WI38 (cell line): ENCODE results near the gene PPP6R3.

Experiments used
- H3K4me3 ChIP-seq: 2 replicates; pipeline ENCODE4 v1.5.1; 2011; ENCODE audit warnings: low read depth, mild to moderate bottlenecking, control low read depth, low read length
- TF ChIP-seq, protein P1 (sequence below): IDR thresholded peaks from 2 replicates; pipeline ENCODE4 v1.5.1; 2012; ENCODE audit warnings: low read depth, mild to moderate bottlenecking, control low read depth, low read length

PPP6R3 gene

DNA sequence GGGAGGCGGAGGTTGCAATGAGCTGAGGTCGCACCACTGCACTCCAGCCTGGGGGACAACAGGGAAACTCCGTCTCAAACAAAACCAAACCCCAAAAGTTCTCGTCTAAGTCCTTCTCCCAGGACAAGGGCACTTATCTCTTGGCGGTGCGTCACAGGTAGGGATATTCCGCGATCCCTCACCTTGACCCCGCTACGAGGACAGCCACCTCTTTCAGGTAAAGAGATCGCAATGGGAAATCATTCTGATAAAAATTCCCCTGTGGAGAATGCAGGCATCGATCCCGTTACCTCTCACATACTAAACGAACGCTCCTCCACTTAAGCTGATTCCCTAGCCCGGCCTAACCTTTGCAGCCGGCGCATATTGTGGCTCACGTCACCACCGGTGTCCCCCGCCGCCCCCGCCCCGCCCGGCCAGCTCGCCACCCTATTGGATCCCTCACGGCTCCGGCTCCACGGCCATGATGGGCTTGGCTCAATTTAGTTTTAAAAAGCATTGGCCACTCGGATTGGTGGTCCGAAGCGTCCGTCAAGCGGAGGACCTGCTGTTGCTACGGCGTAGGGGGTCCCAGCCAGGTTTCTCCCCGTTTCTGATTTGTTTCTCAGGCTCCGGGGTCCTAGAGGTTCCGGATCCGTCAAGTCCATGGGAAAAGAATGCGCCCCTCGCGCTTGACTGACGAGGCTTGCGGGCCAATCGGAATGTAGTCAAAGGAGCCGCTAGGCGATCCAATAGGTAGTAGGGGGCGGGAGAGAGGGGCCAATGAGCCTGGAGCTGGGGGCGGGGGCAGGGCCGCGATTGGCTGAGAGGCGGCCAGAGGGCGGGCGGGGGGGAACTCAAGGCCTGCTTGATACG is 439 bp upstream of the PPP6R3 start:
- TF ChIP-seq, protein P1, sequence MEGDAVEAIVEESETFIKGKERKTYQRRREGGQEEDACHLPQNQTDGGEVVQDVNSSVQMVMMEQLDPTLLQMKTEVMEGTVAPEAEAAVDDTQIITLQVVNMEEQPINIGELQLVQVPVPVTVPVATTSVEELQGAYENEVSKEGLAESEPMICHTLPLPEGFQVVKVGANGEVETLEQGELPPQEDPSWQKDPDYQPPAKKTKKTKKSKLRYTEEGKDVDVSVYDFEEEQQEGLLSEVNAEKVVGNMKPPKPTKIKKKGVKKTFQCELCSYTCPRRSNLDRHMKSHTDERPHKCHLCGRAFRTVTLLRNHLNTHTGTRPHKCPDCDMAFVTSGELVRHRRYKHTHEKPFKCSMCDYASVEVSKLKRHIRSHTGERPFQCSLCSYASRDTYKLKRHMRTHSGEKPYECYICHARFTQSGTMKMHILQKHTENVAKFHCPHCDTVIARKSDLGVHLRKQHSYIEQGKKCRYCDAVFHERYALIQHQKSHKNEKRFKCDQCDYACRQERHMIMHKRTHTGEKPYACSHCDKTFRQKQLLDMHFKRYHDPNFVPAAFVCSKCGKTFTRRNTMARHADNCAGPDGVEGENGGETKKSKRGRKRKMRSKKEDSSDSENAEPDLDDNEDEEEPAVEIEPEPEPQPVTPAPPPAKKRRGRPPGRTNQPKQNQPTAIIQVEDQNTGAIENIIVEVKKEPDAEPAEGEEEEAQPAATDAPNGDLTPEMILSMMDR, result no peak
- H3K4me3 ChIP-seq, result peak overlapping the region; percentile 80

DNA sequence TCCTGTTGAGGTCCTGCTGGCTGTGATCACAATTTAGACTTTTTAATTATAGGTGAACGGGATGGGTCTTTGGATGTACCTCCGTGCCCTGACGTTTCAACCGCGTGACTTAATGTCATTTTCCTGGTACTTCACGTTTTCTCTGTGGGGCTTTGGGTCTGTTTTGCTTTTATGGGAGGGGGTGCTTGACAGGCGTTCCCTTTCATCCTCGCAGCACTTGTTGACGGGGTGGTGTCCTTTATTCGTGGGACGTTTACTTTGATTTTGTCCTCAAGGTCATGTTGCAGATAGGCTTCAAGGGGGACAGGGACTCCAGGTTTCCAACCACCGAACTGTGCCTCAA is 994 bp downstream of the PPP6R3 start:
- H3K4me3 ChIP-seq, result peak overlapping the region; percentile 80
- TF ChIP-seq, protein P1, result no peak

DNA sequence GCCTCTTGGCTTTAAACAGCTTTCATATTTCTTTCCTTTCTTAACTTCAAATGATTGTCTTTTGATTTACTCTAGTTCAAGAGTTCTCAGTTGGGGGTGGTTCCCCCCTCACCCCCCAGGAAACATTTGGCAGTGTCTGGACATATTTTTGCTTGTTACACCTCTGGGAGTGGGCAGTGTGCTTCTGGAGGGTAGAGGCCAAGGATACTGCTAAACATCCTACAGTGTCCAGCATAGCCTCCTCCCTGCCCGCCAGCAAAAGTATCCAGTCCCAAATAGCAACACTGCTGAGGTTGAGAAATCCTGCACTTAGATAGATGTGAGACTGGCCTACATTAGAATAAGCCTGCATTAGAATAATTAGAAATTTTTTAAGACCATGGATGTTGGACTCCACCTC is 3.2 kb downstream of the PPP6R3 start:
- TF ChIP-seq, protein P1, result no peak
- H3K4me3 ChIP-seq, result no peak overlapping the region

DNA sequence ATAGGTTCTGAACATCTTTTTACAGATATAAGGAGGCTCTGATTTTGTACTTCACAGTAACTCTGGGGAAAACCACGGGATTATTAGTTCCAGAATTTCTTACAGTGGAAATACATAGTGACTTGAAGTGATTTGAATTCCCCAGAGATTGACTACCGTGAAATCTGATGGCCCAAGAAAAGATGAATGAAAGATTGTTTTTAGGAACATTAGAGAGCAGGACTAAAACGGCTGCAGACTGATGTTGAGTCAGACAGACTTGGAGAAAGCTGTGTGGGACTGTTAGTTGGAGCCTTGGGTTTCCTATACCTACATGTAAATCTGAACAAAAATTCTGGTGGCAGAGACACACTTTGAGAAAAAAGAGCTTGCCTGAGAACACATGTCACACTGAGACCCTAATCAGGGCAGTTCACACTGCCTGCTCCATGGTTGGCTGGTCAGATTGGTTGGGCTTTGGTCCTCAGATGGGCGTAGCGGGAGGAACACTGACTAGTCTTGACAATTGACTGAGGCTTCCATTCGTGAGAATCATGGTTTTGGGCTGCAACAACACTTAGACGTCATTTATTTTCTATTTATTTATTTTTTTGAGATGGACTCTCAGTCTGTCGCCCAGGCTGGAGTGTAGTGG is 6.8 kb downstream of the PPP6R3 start:
- TF ChIP-seq, protein P1, result no peak
- H3K4me3 ChIP-seq, result no peak overlapping the region

DNA sequence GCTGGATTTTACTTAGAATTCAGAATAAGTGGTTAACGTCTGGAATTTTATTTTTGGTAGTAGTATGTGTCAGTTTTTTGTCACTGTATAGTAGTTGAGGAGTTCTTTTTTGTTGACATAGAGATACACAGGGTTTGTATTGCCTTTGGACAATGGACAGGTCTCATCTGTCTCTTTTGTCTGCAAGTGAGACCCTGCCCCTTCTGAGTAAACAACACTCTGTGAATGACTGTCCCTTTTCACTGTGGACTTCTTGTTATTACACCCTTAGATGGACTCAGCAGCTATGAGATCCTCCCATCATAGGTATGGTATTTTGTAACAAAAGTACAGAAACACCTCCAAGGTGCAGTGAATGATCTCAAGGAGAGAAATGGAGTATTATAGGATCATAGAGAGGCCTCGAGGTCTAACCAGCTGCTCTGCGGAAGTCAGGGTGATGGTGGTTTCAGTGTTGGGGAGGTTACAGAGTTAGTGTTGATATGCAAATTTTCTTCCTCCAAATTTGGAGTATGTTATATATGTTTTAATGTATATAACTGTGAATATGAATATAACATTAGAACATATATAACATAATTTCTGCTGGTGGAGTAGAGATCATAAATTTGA is 7.8 kb downstream of the PPP6R3 start:
- TF ChIP-seq, protein P1, result no peak
- no peak overlapping the region for H3K4me3 ChIP-seq

DNA sequence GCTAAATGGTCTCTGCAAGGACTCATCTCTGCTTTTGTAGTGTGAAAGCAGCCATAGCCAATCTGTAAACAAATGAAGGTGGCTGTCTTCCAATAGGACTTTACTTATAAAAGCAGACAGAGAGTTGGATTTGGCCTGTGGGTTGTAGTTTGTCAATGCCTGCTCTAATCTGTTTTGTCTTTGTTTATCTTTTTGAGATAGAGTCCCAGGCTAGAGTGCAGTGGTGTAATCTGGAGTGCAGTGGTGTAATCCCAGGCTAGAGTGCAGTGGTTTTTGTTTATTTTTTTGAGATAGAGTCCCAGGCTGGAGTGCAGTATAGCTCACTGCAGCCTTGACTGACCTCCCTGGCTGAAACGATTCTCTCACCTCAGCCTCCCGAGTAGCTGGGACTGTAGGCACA is 8.6 kb downstream of the PPP6R3 start:
- no peak overlapping the region for H3K4me3 ChIP-seq
- TF ChIP-seq, protein P1, result no peak

DNA sequence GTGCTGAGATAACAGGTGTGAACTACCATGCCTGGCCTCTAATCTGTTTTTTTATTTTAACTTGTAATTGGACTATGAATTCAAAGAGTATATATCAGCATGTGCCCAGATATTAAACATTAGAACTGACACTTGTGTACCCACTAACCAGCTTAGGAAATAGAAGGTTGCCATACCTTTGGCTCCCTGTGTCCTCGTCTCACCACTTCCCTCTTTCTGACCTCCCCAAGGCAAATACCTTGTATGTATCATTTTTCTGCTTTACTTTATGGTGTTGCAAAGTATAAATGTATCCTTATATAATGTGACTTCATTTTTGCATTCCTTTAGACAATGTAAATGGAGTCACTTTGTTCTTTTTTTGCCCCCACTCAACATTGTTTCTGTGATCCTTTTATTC is 9.1 kb downstream of the PPP6R3 start:
- TF ChIP-seq, protein P1, result no peak

More for the DNA sequence above, 9.1 kb downstream of the PPP6R3 start:
- H3K4me3 ChIP-seq, result no peak overlapping the region
